Measurements from ENCODE around the gene MYOD1.

MYOD1 gene

GRCh38 chr11:17738151-17738973, 19.0 kb downstream of the MYOD1 start:
- TF ChIP-seq TAF1 (IDR thresholded peaks at IDR 0.05; ENCODE audit: low read depth): no peak
- TF ChIP-seq YY1 (IDR thresholded peaks at IDR 0.05; ENCODE audit: low read depth): no peak
- no peak for TF ChIP-seq EP300 (IDR thresholded peaks at IDR 0.05; ENCODE audit: borderline replicate concordance)
- no peak for TF ChIP-seq TCF12 (IDR thresholded peaks at IDR 0.05; ENCODE audit: low read depth)
- TF ChIP-seq RAD21 (IDR thresholded peaks at IDR 0.05; ENCODE audit: low read depth): no peak
- no peak for TF ChIP-seq MAX (IDR thresholded peaks at IDR 0.05)
- TF ChIP-seq, protein P1, sequence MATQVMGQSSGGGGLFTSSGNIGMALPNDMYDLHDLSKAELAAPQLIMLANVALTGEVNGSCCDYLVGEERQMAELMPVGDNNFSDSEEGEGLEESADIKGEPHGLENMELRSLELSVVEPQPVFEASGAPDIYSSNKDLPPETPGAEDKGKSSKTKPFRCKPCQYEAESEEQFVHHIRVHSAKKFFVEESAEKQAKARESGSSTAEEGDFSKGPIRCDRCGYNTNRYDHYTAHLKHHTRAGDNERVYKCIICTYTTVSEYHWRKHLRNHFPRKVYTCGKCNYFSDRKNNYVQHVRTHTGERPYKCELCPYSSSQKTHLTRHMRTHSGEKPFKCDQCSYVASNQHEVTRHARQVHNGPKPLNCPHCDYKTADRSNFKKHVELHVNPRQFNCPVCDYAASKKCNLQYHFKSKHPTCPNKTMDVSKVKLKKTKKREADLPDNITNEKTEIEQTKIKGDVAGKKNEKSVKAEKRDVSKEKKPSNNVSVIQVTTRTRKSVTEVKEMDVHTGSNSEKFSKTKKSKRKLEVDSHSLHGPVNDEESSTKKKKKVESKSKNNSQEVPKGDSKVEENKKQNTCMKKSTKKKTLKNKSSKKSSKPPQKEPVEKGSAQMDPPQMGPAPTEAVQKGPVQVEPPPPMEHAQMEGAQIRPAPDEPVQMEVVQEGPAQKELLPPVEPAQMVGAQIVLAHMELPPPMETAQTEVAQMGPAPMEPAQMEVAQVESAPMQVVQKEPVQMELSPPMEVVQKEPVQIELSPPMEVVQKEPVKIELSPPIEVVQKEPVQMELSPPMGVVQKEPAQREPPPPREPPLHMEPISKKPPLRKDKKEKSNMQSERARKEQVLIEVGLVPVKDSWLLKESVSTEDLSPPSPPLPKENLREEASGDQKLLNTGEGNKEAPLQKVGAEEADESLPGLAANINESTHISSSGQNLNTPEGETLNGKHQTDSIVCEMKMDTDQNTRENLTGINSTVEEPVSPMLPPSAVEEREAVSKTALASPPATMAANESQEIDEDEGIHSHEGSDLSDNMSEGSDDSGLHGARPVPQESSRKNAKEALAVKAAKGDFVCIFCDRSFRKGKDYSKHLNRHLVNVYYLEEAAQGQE (IDR thresholded peaks at IDR 0.05; ENCODE audit: low read depth): no peak
- TF ChIP-seq NFIC (IDR thresholded peaks at IDR 0.05): no peak
- TF ChIP-seq CEBPB (IDR thresholded peaks at IDR 0.05): no peak
- TF ChIP-seq, protein P2, sequence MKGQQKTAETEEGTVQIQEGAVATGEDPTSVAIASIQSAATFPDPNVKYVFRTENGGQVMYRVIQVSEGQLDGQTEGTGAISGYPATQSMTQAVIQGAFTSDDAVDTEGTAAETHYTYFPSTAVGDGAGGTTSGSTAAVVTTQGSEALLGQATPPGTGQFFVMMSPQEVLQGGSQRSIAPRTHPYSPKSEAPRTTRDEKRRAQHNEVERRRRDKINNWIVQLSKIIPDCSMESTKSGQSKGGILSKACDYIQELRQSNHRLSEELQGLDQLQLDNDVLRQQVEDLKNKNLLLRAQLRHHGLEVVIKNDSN (IDR thresholded peaks at IDR 0.05): no peak
- TF ChIP-seq EGR1 (IDR thresholded peaks at IDR 0.05): no peak
- TF ChIP-seq ZBTB7A (IDR thresholded peaks at IDR 0.05; ENCODE audit: low read depth): no peak
- TF ChIP-seq CREB1 (IDR thresholded peaks at IDR 0.05; ENCODE audit: low read depth): no peak
- no peak for TF ChIP-seq TEAD4 (IDR thresholded peaks at IDR 0.05)
- no peak for TF ChIP-seq FOXM1 (IDR thresholded peaks at IDR 0.05; ENCODE audit: borderline replicate concordance, low read depth)

- TF ChIP-seq TCF12 (IDR thresholded peaks at IDR 0.05; ENCODE audit: low read depth): no peak
- no peak for TF ChIP-seq CREB1 (IDR thresholded peaks at IDR 0.05; ENCODE audit: low read depth)
Measured at GRCh38 chr11:17739945-17740338, 20.6 kb downstream of the MYOD1 start.

DNA sequence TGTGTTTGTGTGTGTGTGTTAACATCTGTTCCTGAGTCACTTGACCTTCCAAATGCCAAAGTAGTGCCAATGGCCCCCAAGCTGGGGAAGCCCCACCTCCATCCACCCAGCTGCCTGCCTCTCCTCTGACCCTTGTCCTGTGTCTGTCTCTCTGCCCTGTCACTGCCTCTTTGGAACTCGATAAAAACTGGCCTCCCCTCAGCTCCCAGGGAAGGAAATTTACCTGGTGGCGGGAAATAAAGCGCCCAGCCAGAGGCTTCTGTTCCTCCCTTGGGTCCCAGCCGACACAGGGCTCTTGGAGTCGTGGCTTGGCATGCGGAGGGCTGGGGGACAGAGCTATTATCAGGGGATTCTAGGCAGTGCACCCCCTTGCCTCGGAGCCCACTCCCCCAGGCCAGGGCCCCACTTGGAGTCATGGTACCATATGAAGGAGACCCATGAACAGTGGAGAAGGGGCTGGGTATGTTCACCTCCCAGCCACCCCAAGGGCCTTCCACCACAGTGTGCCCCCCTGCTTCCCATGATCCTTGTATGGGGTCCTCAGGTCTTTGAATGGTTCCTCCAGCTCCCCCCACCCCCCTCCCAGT, 21.4 kb downstream of the MYOD1 start:
- TF ChIP-seq NFIC (IDR thresholded peaks at IDR 0.05) (no peak), CEBPB (IDR thresholded peaks at IDR 0.05) (no peak), EP300 (IDR thresholded peaks at IDR 0.05; ENCODE audit: borderline replicate concordance) (no peak)
- TF ChIP-seq, protein P2 (IDR thresholded peaks at IDR 0.05): no peak

DNA sequence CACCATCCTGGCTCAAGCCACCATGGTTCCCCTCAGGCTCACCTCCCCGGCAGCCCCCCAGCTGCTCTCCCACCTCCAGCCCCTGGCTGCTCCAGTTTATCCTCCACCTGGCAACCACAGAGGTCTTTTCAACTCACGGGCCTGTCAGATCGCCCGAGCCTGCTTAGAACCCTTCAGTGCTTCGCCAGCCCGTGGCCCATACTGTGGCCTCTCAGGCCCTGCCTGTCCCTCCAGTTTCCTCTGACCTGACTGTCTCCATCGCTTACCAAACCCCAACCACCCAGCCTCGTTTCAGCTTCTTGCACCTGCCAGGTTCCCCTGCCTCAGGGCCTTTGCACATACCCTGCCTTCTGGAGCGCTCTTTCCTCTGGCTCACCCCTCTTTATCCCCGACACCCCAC, 22.1 kb downstream of the MYOD1 start:
- TF ChIP-seq YY1 (IDR thresholded peaks at IDR 0.05; ENCODE audit: low read depth) (no peak), EP300 (IDR thresholded peaks at IDR 0.05; ENCODE audit: borderline replicate concordance) (no peak)

DNA sequence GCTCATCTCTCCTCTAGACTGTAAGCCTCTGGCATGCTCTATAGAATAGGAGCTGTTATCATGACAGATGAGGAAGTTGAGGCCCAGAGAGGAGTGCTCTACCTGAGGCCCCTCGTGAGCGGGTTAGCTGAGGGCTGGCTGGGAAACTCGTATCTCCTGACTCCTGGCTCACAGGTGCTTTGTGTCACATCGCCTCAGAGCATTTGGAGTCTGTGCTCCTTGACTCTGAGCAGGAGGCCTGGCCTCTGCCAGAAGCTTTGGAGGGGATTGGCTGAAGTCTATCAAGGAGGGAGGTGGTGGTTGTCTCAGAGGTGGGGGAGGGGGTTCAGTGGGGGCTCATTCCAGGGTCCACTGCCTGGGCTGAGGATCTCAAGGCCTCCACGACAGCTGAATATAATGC, 22.6 kb downstream of the MYOD1 start:
- TF ChIP-seq NFIC (IDR thresholded peaks at IDR 0.05) (no peak), TAF1 (IDR thresholded peaks at IDR 0.05; ENCODE audit: low read depth) (no peak)
- TF ChIP-seq, protein P1 (IDR thresholded peaks at IDR 0.05; ENCODE audit: low read depth): no peak

DNA sequence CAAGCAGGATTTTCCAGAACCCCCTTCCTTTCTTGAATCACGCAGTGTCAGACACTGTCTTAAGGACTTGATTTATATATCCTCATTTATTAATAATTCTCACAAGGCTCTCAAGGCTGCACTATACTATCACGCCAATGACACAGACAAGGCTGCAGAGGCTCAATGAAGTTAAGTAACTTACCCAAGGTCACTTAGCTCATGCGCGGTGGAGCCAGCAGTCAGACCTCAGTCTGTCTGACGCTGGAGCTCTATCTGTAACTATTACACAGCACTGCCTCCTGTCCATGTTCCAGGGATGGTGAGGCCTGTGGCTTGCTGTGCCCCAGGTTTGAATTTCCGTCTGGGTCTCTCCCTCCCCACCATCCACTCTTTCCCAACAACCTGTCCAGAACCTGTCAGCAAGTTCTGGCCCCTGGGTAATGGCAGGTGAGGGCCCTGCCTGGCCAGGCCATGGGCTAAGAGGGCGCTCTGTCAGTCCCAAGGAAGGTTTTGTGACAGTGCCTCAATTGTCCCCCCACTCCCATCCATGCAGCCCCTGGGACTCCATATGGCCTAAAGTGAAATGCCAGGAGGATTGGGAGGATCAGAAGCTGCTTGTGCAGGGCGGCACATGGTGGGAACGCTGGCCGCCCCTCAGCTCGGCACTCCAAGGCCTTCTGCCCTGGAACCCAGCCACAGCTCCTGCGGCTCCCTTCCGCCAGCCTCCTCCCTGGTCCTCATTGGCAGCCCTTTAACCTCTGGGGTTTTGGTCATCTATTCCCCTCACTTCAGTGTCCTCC, 23.8 kb downstream of the MYOD1 start:
- TF ChIP-seq YY1 (IDR thresholded peaks at IDR 0.05; ENCODE audit: low read depth) (no peak), EP300 (IDR thresholded peaks at IDR 0.05; ENCODE audit: borderline replicate concordance) (no peak), TEAD4 (IDR thresholded peaks at IDR 0.05) (no peak), TCF12 (IDR thresholded peaks at IDR 0.05; ENCODE audit: low read depth) (no peak)

DNA sequence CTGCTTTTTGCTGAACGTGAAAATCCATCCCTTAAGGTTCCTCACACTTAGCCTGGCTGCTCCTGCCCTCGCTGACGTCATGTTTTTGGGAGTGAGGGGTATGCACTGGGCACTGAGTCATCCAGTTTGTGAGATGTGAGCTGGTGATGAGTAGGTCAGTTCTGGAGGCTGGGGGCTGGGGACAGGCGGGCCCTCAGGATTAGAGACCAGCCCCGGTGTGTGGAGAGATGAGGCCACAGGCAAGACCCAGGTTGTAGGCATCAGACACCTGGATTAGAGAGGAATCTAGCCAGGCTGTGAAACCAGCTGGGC, 24.4 kb downstream of the MYOD1 start:
- no peak for TF ChIP-seq TEAD4 (IDR thresholded peaks at IDR 0.05)
- TF ChIP-seq, protein P2 (IDR thresholded peaks at IDR 0.05): no peak
- no peak for TF ChIP-seq TCF12 (IDR thresholded peaks at IDR 0.05; ENCODE audit: low read depth)
- TF ChIP-seq, protein P1 (IDR thresholded peaks at IDR 0.05; ENCODE audit: low read depth): no peak
- no peak for TF ChIP-seq CREB1 (IDR thresholded peaks at IDR 0.05; ENCODE audit: low read depth)
- no peak for TF ChIP-seq EP300 (IDR thresholded peaks at IDR 0.05; ENCODE audit: borderline replicate concordance)
- TF ChIP-seq ZBTB7A (IDR thresholded peaks at IDR 0.05; ENCODE audit: low read depth): no peak
- no peak for TF ChIP-seq MAX (IDR thresholded peaks at IDR 0.05)
- no peak for TF ChIP-seq NFIC (IDR thresholded peaks at IDR 0.05)
- no peak for TF ChIP-seq YY1 (IDR thresholded peaks at IDR 0.05; ENCODE audit: low read depth)
- TF ChIP-seq TAF1 (IDR thresholded peaks at IDR 0.05; ENCODE audit: low read depth): no peak
- no peak for TF ChIP-seq RAD21 (IDR thresholded peaks at IDR 0.05; ENCODE audit: low read depth)
- no peak for TF ChIP-seq FOXM1 (IDR thresholded peaks at IDR 0.05; ENCODE audit: borderline replicate concordance, low read depth)
- no peak for TF ChIP-seq EGR1 (IDR thresholded peaks at IDR 0.05)
- no peak for TF ChIP-seq CEBPB (IDR thresholded peaks at IDR 0.05)

Measured in Ishikawa (cell line).